ENCODE results near the gene NASP. TPM values are rescaled to one million over a fixed set of nuclear protein-coding genes. Genes with fewer than 3 reads are reported as not detected.

NASP gene
- total and polyA plus RNA-seq, 2 of the 13 experiments (the other 11 are each of a cell fraction or from before 2014, with no cell fraction given), result 132 to 256 TPM

- TF ChIP-seq, protein P1, sequence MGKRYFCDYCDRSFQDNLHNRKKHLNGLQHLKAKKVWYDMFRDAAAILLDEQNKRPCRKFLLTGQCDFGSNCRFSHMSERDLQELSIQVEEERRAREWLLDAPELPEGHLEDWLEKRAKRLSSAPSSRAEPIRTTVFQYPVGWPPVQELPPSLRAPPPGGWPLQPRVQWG (CRISPR knock-in tag; IDR thresholded peaks at IDR 0.05; ENCODE audit: borderline replicate concordance, low read depth), result 0 out of 2 replicates have a peak, but pooled peaks have one; percentile 36
- TF ChIP-seq HIC2 (CRISPR knock-in tag; IDR thresholded peaks at IDR 0.05; ENCODE audit: low read depth), result no peak
- TF ChIP-seq HDAC2 (CRISPR knock-in tag; IDR thresholded peaks at IDR 0.05), result peak; percentile 2; the same call in 1 of the 2 replicates
- no peak; the same call in 1 of the 2 replicates for TF ChIP-seq SMAD1 (CRISPR knock-in tag; IDR thresholded peaks at IDR 0.05; ENCODE audit: borderline replicate concordance, low read depth)
- TF ChIP-seq, protein P2, sequence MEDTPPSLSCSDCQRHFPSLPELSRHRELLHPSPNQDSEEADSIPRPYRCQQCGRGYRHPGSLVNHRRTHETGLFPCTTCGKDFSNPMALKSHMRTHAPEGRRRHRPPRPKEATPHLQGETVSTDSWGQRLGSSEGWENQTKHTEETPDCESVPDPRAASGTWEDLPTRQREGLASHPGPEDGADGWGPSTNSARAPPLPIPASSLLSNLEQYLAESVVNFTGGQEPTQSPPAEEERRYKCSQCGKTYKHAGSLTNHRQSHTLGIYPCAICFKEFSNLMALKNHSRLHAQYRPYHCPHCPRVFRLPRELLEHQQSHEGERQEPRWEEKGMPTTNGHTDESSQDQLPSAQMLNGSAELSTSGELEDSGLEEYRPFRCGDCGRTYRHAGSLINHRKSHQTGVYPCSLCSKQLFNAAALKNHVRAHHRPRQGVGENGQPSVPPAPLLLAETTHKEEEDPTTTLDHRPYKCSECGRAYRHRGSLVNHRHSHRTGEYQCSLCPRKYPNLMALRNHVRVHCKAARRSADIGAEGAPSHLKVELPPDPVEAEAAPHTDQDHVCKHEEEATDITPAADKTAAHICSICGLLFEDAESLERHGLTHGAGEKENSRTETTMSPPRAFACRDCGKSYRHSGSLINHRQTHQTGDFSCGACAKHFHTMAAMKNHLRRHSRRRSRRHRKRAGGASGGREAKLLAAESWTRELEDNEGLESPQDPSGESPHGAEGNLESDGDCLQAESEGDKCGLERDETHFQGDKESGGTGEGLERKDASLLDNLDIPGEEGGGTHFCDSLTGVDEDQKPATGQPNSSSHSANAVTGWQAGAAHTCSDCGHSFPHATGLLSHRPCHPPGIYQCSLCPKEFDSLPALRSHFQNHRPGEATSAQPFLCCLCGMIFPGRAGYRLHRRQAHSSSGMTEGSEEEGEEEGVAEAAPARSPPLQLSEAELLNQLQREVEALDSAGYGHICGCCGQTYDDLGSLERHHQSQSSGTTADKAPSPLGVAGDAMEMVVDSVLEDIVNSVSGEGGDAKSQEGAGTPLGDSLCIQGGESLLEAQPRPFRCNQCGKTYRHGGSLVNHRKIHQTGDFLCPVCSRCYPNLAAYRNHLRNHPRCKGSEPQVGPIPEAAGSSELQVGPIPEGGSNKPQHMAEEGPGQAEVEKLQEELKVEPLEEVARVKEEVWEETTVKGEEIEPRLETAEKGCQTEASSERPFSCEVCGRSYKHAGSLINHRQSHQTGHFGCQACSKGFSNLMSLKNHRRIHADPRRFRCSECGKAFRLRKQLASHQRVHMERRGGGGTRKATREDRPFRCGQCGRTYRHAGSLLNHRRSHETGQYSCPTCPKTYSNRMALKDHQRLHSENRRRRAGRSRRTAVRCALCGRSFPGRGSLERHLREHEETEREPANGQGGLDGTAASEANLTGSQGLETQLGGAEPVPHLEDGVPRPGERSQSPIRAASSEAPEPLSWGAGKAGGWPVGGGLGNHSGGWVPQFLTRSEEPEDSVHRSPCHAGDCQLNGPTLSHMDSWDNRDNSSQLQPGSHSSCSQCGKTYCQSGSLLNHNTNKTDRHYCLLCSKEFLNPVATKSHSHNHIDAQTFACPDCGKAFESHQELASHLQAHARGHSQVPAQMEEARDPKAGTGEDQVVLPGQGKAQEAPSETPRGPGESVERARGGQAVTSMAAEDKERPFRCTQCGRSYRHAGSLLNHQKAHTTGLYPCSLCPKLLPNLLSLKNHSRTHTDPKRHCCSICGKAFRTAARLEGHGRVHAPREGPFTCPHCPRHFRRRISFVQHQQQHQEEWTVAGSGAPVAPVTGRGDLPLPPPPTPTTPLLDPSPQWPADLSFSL (CRISPR knock-in tag; IDR thresholded peaks at IDR 0.05), result no peak
- peak; percentile 52; the same call in 1 of the 2 replicates for TF ChIP-seq IRF1 (CRISPR knock-in tag; IDR thresholded peaks at IDR 0.05; ENCODE audit: low read depth)
- no peak for TF ChIP-seq SOX6 (IDR thresholded peaks at IDR 0.05)
- 0 out of 2 replicates have a peak, but pooled peaks have one; percentile 5 for TF ChIP-seq SOX6 (CRISPR knock-in tag; IDR thresholded peaks at IDR 0.05)
- TF ChIP-seq ZFX (CRISPR knock-in tag; IDR thresholded peaks at IDR 0.05; ENCODE audit: low read depth), result peak; percentile 72
- TF ChIP-seq MED1 (CRISPR knock-in tag; IDR thresholded peaks at IDR 0.05), result peak; percentile 35
- no peak for TF ChIP-seq ZC3H4 (CRISPR knock-in tag; IDR thresholded peaks at IDR 0.05; ENCODE audit: borderline replicate concordance)
- TF ChIP-seq PRMT3 (CRISPR knock-in tag; IDR thresholded peaks at IDR 0.05; ENCODE audit: borderline replicate concordance, low read depth), result no peak
- no peak for TF ChIP-seq NR2F1 (CRISPR knock-in tag; IDR thresholded peaks at IDR 0.05)
- TF ChIP-seq NCOA2 (CRISPR knock-in tag; IDR thresholded peaks at IDR 0.05), result no peak
- TF ChIP-seq RFXAP (CRISPR knock-in tag; IDR thresholded peaks at IDR 0.05; ENCODE audit: borderline replicate concordance), result peak; percentile 99
- TF ChIP-seq, protein P3, sequence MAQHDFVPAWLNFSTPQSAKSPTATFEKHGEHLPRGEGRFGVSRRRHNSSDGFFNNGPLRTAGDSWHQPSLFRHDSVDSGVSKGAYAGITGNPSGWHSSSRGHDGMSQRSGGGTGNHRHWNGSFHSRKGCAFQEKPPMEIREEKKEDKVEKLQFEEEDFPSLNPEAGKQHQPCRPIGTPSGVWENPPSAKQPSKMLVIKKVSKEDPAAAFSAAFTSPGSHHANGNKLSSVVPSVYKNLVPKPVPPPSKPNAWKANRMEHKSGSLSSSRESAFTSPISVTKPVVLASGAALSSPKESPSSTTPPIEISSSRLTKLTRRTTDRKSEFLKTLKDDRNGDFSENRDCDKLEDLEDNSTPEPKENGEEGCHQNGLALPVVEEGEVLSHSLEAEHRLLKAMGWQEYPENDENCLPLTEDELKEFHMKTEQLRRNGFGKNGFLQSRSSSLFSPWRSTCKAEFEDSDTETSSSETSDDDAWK (CRISPR knock-in tag; IDR thresholded peaks at IDR 0.05), result no peak
Measured at GRCh38 chr1:45583666-45584350, at the start of gene NASP (continued).

All from HepG2 (cell line).